Measurements from ENCODE around the gene DPYD.

DNA sequence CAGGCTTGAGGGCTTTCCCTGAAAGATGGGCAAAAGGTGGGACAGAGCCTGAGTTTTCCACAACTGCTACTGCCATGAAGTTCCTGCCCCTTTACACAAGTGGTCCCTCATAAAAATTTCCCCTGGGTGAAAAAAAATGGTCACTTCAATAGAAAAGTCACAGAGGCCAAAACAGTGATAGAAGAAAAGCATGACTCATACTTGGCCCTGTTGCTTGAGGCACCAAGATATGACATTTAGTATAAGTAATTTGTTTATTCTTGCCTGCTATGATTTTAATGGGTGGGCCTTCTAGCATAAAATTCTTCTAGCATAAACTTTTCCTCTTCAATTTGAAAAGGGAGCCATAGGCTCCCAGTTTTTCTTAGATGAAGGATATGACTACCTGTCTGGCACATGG, 280.2 kb downstream of the DPYD start:
- TF ChIP-seq, protein P1, sequence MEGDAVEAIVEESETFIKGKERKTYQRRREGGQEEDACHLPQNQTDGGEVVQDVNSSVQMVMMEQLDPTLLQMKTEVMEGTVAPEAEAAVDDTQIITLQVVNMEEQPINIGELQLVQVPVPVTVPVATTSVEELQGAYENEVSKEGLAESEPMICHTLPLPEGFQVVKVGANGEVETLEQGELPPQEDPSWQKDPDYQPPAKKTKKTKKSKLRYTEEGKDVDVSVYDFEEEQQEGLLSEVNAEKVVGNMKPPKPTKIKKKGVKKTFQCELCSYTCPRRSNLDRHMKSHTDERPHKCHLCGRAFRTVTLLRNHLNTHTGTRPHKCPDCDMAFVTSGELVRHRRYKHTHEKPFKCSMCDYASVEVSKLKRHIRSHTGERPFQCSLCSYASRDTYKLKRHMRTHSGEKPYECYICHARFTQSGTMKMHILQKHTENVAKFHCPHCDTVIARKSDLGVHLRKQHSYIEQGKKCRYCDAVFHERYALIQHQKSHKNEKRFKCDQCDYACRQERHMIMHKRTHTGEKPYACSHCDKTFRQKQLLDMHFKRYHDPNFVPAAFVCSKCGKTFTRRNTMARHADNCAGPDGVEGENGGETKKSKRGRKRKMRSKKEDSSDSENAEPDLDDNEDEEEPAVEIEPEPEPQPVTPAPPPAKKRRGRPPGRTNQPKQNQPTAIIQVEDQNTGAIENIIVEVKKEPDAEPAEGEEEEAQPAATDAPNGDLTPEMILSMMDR (IDR thresholded peaks at IDR 0.05) = no peak
- TF ChIP-seq POLR2A (IDR thresholded peaks at IDR 0.05) = no peak

All from ovary (tissue), 3 donors.